Body of pancreas (tissue), 4 donors: ENCODE data around the gene ADH6.

ENCODE experiments used
- CTCF ChIP-seq, 7 experiments: fragments of 450-650 bp in 4 of 7; fragments of 200-600 bp in 3 of 7; sonication (generic) in 3 of 7; IDR thresholded peaks; one replicate each; pipeline ENCODE4 v1.5.1; 2016 to 2019; ENCODE audit warnings: antibody characterized with exemption in 7 of 7
- POLR2A ChIP-seq, 3 donors: fragments of 450-650 bp; IDR thresholded peaks; one replicate each; pipeline ENCODE4 v1.6.1; 2016; ENCODE audit warnings: antibody characterized with exemption in 3 of 3, mild to moderate bottlenecking in 2 of 3

- TF ChIP-seq CTCF (IDR thresholded peaks at IDR 0.05) (no peak), POLR2A (IDR thresholded peaks at IDR 0.05) (no peak)
These were observed 59.3 kb downstream of the ADH6 start for GRCh38 chr4:99159699-99160098.
